Measurements from ENCODE around the gene IL17REL.
A peak's percentile ranks its signal among the peaks of the same experiment; 100 is the strongest.

IL17REL gene

DNA sequence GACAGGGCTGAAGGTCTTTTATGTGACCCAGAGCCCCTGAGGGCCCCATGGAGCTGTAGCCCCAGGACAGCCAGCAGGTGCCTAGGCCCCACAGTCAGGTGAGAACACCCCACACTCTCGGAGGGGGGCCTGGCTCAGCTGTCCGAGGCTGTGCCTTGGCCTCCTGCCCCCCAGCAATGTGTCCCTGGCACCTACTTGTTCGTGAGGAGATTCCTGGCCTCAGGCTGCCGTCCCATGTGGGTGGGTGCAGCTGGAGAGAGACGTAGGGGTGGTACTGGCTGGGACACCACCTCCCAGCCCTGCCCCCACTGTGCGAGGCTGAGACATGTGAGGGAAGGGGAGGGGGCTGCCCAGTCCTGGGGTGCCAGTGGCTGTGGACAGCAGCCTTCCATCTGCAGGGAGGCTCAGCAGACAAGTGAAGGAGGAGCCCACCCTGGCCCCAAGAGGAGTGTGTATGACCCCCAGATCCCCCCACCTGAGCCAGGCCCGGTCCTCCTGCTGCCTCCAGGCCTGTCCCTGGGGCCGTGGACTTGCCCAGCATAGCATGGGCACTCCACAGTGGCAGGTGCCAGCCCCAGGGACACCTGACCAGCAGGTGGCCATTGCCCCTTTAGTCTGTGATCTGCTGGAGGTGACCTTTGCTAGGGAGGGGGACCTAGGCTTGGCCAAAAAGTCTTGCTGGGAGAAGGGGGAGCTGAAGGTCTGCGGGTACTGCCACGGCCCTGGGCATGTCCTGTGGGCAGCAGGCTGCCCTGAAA is 17.0 kb downstream of the IL17REL start:
- H3K4me3 ChIP-seq (ENCODE audit: low read depth, low read length): no peak overlapping the region
- TF ChIP-seq, protein P1, sequence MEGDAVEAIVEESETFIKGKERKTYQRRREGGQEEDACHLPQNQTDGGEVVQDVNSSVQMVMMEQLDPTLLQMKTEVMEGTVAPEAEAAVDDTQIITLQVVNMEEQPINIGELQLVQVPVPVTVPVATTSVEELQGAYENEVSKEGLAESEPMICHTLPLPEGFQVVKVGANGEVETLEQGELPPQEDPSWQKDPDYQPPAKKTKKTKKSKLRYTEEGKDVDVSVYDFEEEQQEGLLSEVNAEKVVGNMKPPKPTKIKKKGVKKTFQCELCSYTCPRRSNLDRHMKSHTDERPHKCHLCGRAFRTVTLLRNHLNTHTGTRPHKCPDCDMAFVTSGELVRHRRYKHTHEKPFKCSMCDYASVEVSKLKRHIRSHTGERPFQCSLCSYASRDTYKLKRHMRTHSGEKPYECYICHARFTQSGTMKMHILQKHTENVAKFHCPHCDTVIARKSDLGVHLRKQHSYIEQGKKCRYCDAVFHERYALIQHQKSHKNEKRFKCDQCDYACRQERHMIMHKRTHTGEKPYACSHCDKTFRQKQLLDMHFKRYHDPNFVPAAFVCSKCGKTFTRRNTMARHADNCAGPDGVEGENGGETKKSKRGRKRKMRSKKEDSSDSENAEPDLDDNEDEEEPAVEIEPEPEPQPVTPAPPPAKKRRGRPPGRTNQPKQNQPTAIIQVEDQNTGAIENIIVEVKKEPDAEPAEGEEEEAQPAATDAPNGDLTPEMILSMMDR (IDR thresholded peaks at IDR 0.05; ENCODE audit: borderline replicate concordance, insufficient read depth, low read depth, low read length): no peak

DNA sequence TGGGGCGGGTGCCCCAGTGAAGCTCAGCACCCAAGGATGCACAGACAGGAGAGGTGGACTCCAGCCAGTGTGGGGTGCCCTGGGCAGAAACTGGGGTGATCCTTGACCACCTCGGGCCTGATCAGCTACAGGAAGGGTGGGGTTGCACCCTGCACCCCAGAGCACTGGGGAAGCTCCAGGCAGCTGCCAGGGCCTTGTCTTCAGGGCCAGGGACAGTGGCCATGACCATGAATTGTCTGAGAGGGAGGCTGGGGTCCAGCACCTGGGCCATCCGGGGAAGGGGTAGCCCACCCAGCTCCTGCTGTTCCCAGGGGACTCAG is 17.6 kb downstream of the IL17REL start:
- no peak overlapping the region for H3K4me3 ChIP-seq (ENCODE audit: low read depth, low read length)
- TF ChIP-seq, protein P1 (IDR thresholded peaks at IDR 0.05; ENCODE audit: borderline replicate concordance, insufficient read depth, low read depth, low read length): no peak

DNA sequence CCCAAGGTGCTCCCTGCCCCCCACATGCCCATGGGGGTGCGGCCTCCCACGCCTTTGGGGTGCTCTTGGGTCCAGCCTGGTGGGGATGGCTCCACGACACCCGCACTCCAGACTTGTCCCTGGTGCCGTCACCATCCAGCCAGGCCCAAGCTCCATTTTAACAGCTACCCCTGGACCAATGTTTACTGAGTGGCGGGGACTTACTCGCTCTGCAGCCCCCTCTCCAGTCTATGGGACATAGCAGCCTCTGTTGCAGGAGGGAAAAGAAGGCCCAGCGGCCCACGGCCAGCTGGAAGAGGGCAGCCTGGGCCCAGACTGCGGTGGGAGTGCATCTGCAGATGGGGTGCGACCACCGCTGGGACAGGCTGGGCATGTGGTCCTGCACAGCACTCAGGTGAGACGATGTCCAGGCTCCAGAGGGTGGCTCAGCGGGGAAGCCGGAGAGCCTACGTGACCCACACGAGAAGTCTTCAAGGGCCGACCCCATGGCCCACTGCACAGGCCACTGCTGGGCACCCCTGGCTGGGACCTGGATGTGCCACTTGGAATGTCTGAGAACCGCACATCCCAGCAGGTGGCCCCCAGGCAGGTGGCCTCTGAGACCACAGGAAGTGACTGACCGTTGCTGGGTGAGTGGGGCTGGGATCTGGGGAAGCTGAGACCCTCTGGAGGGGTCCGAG is 18.1 kb downstream of the IL17REL start:
- no peak overlapping the region for H3K4me3 ChIP-seq (ENCODE audit: low read depth, low read length)
- TF ChIP-seq, protein P1 (IDR thresholded peaks at IDR 0.05; ENCODE audit: borderline replicate concordance, insufficient read depth, low read depth, low read length): no peak

DNA sequence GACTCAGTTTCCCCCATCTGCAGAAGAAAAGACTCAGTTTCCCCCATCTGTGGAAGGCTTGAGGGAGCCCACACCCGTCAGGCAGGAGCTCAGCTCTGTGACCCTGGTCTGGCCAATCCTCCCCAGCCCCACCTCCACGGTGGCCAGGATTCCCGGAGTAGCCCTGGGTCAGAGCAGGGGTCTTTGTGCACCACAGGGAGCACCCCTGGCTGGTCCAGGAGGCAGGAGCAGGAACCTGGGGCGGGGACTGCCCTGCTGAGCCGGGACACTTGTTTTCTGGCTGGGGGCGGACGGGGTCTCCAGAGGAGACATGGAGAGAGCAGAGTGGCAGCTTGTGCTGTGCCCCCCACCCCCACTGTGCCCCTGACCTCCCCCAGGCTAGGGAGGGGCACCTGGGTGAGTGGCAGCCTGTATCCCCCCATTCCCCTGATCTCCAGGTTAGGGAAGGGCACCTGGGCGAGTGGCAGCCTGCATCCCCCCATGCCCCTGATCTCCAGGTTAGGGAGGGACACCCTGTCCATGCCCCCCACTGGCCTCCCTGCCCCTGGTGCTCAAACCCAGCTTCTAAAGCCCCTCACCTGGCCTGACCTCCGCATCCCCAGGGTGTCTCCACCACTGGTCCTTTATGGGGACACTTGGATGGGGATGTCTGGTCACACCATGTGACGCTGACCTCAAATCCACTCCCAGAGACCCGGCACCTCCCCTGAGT is 18.8 kb downstream of the IL17REL start:
- TF ChIP-seq, protein P1 (IDR thresholded peaks at IDR 0.05; ENCODE audit: borderline replicate concordance, insufficient read depth, low read depth, low read length): no peak
- H3K4me3 ChIP-seq (ENCODE audit: low read depth, low read length): no peak overlapping the region

DNA sequence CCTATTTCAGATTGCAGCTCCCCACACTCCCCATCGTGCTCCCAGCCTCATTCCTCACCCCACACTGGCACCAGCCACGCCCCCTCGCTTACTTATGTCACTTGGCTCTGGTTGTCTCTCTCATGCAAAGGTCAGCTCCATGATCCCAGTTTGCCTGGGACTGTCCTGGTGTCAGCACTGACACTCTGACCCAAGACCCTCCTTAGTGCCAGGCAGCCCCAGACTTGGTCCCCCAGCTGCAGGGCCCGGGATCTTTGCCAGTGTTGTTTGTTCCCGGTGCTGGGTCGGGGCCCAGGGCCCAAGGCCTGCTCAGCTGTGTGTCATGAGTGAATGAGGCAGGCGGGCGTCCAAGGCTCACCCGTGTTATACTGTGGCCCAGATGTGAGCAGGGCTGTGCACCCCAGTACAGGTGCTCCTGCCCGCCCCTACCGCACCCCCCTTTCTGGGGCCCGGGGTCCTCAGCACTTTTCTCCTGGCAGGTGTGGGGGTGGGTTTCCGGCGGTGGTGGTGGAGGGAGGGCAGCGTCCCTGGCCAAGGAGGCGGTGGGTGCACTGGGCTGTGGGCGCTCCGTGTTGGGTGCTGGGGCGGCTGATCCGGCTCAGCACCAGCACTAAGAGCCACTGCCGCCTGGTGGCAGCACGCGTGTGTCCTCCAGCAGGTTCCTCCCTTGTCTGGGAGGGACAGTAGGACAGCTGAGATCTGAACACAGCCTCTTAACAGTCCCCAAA is 19.5 kb downstream of the IL17REL start:
- TF ChIP-seq, protein P1 (IDR thresholded peaks at IDR 0.05; ENCODE audit: borderline replicate concordance, insufficient read depth, low read depth, low read length): peak; percentile 92
- no peak overlapping the region for H3K4me3 ChIP-seq (ENCODE audit: low read depth, low read length)

DNA sequence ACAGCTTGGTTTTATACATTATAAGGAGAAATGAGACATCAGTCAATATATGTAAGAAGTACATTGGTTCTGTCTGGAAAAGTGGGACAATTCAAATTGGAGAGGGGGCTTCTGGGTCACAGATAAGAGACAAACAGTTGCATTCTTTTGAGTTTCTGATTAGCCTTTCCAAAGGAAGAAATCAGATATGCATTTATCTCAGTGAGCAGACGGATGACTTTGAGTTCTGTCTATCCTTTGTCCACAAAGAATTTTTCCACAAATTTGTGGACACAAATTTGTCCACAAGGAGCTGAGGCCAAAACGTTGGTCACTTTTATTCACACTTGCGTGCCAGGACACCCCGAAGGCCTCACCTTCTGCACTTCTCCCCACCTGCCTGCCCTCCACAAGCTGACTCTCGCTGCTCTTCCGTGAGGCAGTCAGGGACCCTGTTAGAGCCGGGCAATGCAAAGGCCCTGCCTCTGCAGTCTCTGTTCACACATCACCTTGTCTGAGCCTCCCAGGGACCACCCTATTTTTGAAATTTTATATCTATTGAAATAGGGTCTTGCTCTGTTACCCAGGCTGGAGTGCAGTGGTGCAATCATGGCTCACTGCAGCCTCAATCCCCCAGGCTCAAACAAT is 20.5 kb downstream of the IL17REL start:
- no peak overlapping the region for H3K4me3 ChIP-seq (ENCODE audit: low read depth, low read length)
- TF ChIP-seq, protein P1 (IDR thresholded peaks at IDR 0.05; ENCODE audit: borderline replicate concordance, insufficient read depth, low read depth, low read length): no peak

All from GM12875 (cell line).